DOHH2 (cell line): ENCODE data around the gene RBPMS2.

Source experiments
- EZH2phosphoT487 ChIP-seq: fragments of 200-600 bp; sonication (generic); IDR thresholded peaks from 2 replicates; pipeline ENCODE4 v1.6.1; 2017; ENCODE audit warnings: borderline replicate concordance, mild to moderate bottlenecking, antibody characterized with exemption, low read length, moderate library complexity, mixed read lengths
- TF ChIP-seq, protein P1 (sequence below): fragments of 200-600 bp; sonication (generic); IDR thresholded peaks from one replicate; pipeline ENCODE4 v1.5.1; 2014; ENCODE audit warnings: antibody characterized with exemption, mild to moderate bottlenecking, low read depth, low read length; ENCODE audit not compliant: poor library complexity, severe bottlenecking

DNA sequence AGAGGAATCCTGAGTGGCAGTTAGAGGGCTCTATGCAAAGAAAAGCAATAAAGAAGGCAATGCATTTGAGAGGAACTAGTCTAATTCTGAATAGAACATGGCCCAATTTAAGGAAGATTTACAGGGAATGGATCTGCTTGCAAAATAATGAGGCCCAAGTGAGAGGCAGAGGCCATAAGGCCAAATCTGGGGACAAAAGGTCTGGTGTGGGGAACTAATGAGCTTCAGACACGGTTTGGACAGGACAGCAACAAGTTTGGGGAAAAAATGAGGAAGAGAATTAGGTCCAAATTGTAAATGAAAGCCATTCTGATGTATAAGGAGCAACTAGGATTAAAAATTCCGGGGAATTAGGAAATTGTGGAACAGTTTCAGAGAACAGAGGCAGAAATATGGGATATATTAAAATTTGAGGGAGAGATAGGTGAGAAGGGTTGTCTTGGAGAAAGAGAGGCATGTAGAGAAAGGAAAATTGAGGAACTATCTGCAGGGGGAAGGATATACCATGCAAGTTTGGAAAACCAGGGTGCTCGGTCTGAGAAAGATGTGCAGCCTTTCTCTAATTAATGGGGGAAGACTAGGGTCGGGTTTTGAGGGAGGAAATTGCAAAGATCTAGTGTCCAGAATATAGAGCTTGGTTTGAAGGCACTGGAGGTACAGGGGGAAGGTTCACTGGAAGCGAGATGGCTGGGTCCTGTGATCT is 73.8 kb downstream of the RBPMS2 start:
- TF ChIP-seq, protein P1, sequence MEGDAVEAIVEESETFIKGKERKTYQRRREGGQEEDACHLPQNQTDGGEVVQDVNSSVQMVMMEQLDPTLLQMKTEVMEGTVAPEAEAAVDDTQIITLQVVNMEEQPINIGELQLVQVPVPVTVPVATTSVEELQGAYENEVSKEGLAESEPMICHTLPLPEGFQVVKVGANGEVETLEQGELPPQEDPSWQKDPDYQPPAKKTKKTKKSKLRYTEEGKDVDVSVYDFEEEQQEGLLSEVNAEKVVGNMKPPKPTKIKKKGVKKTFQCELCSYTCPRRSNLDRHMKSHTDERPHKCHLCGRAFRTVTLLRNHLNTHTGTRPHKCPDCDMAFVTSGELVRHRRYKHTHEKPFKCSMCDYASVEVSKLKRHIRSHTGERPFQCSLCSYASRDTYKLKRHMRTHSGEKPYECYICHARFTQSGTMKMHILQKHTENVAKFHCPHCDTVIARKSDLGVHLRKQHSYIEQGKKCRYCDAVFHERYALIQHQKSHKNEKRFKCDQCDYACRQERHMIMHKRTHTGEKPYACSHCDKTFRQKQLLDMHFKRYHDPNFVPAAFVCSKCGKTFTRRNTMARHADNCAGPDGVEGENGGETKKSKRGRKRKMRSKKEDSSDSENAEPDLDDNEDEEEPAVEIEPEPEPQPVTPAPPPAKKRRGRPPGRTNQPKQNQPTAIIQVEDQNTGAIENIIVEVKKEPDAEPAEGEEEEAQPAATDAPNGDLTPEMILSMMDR: no peak
- TF ChIP-seq EZH2phosphoT487: no peak
